ENCODE data around the gene CEP135.

GRCh38 chr4:55921093-55921492 is 27.7 kb upstream of the CEP135 start:
- TF ChIP-seq CTCF (optimal IDR thresholded peaks at IDR 0.05 in 1 of 3, IDR thresholded peaks at IDR 0.05 in 1 of 3, conservative IDR thresholded peaks at IDR 0.05 in 1 of 3; ENCODE audit: extremely low read depth in 1 of 3, insufficient read depth in 2 of 3, low read length in 3 of 3) (no peak), EZH2 (IDR thresholded peaks at IDR 0.05; ENCODE audit: low read length) (no peak)

Measured in keratinocyte (primary cell).